HTR-8/SVneo (cell line): Measurements from ENCODE around the gene PDE1C.

Experiments used
- DNase-seq: peaks from one replicate; pipeline ENCODE4 v3.0.0; 2011; ENCODE audit warnings: low spot score, mixed read lengths; ENCODE audit not compliant: insufficient read length
- FAIRE-seq: peaks from 2 replicates; lab custom pipeline; 2011; peaks lifted over from hg19 to GRCh38; lab: Jason Lieb, UNC

PDE1C gene

GRCh38 chr7:32047801-32048200, 22.4 kb downstream of the PDE1C start:
- DNase-seq (no peak), FAIRE-seq (no peak)

GRCh38 chr7:32047075-32047474, 23.1 kb downstream of the PDE1C start:
- no peak for DNase-seq
- FAIRE-seq: no peak

- peak; percentile 16 for FAIRE-seq
- no peak for DNase-seq
Observed at GRCh38 chr7:32045228-32045627, 25.0 kb downstream of the PDE1C start.

DNA sequence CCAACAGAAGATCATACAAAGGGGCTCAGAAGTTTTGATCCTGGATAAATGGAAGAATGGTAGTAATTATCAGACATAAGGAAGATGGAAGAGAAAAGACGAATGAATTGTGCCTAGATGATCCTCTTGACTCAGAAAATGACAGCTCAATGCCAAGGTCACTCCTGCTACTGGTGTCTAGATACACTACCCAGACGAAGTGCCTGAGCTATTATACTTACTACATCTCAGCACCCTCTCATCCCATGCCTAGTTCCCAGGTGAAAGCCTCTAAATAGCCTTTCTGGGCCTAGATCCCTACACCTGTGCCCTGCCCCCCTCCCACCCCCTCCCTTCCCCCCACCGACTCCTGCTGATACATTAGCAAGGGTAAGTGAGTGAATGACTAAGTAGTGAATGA, 25.5 kb downstream of the PDE1C start:
- no peak for DNase-seq
- no peak for FAIRE-seq

GRCh38 chr7:32043688-32044087, 26.5 kb downstream of the PDE1C start:
- peak; percentile 45 for DNase-seq

DNA sequence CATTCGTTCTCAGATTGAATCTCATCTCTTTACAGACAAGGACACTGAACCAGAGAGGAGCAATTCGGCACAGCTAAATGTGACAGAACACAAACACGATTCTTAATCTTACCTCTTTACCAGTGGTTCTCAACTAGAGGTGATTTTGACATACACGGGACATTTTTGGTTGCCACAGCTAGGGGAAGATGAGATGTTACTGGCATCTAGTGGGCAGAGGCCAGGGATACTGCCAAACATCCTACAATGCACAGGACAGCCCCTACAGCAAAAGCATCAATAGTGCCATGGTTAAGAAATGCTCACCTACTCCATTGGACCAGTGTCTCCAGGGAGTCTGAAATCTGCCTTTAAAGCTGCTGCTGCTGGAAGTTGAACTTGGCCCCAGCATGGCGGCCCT, 27.3 kb downstream of the PDE1C start:
- DNase-seq: no peak

More at GRCh38 chr7:32043688-32044087, 26.5 kb downstream of the PDE1C start:
- peak; percentile 87 for FAIRE-seq

GRCh38 chr7:32039000-32039756, 31.0 kb downstream of the PDE1C start:
- no peak for FAIRE-seq
- no peak for DNase-seq

More for the DNA sequence above, 27.3 kb downstream of the PDE1C start:
- peak; percentile 23 for FAIRE-seq

DNA sequence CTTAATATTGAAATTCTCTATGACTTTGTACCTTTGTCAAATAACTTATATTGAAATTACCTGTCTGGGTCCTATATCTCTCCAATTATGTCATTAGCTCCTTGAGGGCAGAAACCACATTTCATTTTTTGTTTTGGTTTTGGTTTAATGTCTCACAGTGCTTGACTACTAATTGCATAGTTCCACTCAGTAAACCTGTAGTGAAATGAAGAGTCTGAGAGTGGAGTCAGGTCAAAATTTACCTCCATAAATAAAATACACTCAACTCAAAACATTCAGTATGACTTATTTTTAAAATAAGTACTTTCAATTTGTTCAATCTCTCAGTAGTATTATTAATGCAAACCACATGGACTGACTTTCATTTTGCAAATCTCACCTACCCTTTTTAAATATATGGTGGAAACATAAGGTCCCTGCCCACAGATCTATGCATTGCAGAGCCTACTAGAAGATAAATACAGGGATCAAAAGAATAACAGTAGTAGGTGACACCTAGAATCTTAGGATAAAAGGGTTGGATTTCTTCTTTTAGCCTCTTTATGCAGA, 32.5 kb downstream of the PDE1C start:
- FAIRE-seq (no peak), DNase-seq (no peak)

DNA sequence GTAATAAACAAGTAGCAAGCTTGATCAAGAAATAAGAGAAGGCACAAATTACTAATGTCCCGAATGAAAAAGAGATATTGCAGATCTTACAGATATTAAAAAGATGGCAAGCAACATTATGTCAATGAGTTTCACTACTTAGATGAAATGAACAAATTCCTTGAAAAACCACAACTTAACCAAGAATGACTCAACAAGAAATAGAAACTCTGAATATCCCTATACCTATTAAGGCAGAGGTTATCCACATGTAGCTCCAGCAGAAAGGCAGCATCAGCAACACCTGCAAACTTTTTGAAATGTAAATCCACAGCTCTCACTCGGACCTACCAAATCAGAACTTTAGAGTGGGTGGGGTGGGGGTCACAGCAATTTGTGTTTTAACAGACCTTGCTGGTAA, 33.6 kb downstream of the PDE1C start:
- DNase-seq (no peak), FAIRE-seq (no peak)

DNA sequence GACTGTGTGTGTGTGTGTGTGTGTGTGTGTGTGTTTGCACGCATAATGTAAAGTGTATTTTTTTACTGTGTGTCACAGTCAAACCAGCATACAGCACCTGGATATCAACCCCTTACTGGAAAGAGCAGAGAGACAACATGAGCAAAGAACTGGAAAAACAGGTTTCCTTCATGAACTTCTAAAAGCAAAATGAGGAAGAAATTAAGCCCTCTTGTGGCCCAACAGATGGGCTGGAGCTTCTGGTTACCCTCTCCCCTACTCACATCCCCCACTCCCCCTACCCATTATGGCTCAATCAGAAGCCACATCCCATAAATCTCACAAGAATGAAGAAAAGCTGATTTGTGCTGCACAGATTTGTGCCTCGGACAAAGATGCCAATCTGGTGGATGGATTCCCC, 36.2 kb downstream of the PDE1C start:
- DNase-seq: no peak
- FAIRE-seq: no peak

GRCh38 chr7:32033006-32033405, 37.2 kb downstream of the PDE1C start:
- DNase-seq (no peak), FAIRE-seq (no peak)

GRCh38 chr7:32032211-32032610, 38.0 kb downstream of the PDE1C start:
- no peak for FAIRE-seq
- DNase-seq: no peak

- no peak for DNase-seq
- peak; percentile 20 for FAIRE-seq
Observed at GRCh38 chr7:32030904-32031692, 39.1 kb downstream of the PDE1C start.

DNA sequence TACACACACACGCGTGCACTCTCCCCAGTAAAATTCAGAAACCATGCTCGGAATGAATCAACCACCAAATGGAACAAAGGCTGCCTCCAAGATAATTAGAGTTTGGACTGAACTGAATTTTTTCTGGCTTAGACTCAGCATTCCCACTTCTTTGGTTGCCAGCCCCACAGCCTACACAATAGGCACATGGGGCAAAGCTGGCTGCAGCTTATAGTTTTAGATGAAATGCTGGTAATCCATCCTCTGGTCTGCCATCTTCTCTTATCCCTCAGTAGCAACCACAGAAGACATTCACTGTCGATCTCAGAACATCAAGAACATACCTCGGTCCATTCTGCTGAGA, 44.2 kb downstream of the PDE1C start:
- DNase-seq (no peak), FAIRE-seq (no peak)

DNA sequence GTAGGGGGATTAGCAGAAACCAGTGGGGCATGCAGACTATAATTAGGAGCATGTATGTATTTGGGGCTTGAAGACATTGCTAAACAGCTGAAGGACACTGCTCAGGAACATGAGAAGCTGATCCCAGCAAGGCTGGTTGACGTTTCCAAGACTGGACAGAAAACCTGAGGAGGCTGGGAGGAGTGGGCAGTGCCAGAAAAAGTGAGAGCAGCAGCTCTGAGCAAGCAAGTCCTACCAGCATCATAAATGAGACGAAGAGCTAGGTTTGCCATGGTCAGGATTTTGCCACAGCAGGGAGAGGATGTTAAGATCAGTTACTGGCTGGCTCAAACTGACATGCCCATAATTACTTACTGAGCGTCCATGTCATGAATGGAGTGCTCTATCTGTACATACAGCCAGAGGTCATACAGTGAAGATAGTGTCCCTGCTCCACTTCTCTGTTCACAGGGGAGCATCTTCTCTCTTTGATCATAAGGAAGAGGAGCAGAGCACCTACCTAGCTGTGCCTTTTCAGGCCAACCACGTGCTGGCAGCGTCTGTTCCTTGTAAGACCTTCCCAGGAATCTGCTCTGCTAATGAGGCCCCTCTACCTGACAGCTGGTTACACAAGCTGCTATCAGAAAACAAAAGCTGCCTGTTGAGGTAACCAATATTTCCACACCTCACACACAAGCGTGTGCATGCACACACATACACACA, 44.7 kb downstream of the PDE1C start:
- no peak for FAIRE-seq

DNA sequence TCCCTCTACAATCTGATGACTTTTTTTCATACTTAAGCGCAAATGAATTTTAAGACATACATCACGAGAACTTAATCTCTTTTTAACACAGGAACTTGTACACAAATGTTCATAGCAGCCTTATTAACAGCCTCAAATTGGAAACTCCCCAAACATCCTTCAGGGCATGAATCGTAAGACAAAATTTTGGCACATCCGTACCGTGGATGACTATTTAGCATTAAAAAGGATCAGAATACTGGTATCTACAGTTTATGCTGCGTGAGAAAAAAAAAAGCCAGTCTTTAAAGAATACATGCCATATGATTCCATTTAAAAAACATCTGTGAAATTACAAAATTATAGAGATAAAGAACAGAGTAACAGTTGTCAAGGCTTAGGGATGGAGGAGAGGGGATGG, 46.8 kb downstream of the PDE1C start:
- FAIRE-seq (no peak), DNase-seq (no peak)

More for the DNA sequence above, 44.7 kb downstream of the PDE1C start:
- DNase-seq: no peak

DNA sequence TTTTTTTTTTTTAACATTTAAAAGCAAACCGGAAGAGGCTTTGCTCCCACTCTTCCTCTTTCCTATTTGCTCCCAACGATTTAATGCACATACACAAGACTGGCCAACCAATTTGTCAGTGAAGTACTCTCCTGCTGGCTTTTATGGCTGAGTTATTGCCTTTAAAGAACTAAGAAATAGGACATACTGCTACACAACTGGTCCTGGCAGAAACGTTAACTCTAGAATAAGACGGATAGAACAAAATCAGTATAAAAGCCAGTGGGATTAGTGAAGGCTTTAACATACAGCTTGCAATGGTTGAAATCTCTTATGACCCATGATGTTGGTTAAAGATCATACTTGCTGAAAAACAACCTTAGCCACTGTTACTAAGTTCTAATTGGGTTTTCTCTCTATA, 47.2 kb downstream of the PDE1C start:
- FAIRE-seq: no peak

GRCh38 chr7:32020551-32021159, 49.6 kb downstream of the PDE1C start:
- DNase-seq (no peak), FAIRE-seq (no peak)

More for the DNA sequence above, 47.2 kb downstream of the PDE1C start:
- DNase-seq: no peak

GRCh38 chr7:32018845-32019578, 51.2 kb downstream of the PDE1C start:
- FAIRE-seq (no peak), DNase-seq (no peak)

DNA sequence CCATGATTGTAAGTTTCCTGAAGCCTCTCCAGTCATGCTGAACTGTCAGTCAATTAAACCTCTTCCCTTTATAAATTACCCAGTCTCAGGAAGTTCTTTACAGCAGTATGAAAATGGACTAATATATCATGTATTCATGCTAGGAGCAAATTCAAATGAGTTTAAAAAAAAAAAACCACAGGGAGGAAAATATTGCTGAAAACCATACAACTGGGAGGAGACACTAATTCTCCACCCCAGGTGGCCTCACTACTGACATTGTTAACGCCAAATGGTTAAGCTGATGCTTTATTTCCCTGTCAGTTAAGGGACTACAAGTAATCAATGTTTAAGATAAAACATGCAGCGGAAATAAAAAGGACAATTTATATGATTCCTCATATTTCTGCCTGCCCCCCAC, 55.1 kb downstream of the PDE1C start:
- no peak for FAIRE-seq
- no peak for DNase-seq
